GM18499 (cell line): ENCODE results near the gene CPZ.

Source experiments
- ATAC-seq: cut with Tn5 transposase; IDR thresholded peaks from one replicate; pipeline ENCODE4 v1.9.1; 2021; ENCODE audit warnings: moderate number of reproducible peaks; ENCODE audit not compliant: insufficient read depth, unreplicated experiment

The CPZ gene

DNA sequence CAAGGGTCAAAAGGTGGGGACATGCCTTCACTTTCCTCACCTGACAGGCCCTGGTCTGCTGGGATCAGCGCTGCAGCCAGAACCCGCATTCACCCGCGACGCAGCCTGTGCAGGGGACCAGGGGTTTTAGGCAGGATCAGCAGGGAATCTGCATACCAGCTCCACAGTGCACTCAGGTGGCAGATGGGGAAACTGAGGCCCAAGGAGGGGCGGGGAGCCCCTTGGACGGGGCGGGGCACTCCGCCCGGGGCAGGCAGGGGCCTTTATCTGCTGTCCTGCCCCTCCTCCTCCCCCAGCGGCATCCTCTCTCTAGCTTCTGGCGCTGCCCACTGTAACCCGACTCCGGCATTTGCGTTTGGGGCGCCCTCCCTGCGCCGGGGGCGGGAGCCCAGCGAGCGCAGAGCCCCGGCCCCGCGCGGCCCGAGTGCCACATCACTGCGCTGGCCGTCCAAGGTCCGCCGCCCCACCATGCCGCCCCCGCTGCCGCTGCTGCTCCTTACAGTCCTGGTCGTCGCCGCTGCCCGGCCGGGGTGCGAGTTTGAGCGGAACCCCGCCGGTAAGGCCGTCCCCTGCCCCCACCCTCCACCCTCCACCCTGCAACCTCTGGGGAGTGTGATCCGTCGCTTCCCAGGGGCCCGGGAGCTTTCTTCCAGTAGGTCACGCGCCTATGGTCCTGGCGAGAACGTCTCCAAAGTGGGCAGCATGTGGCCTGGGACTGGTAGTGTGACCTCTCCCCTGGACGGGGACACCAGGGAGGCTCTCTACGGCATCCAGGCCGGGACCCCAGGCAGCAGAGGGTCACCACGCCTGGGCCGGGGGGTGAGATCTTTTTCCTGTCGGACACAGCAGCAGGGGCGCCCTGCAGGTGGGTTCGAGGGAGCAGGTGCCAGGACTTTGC lies at the start of gene CPZ:
CPZ (plus strand) TSS at position 400 of the 898 bp plus-strand sequence; CDS start at position 469, 69 bp downstream.
- no peak for ATAC-seq

DNA sequence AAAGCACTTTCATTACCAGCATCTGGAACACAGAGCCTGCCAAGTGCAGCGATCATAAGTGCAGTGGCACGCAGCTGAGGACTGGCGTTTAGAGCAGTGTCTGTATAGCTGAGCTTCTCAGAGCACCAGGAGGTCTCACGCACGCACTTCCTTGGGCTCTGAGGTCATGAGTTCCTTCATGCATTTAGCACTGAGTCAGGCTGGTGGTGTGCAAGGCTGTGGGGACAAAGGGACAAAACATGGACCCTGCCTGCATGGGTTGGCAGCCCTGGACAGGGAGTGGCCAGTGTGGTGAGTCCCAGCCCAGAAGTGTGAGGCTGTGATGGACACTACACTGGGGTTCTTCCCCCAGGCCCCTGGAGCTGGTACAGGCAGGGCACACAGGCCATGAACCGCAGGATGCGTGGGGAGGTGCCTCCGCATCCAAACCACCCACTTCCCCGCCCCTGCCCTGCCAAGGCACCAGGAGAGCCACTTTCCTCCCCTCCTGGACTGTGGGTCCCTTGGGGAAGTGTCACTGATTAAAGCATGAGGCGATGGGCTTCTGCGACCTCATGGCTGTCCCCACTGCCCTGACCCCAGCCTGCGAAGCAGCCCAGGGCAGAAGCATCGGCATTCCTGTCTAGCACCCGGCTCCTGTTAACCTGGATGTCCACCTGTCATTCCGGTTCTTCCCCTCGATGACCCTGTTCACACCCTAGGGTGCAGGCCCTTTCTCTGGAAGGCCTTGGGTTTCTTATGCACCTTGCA lies 49.6 kb upstream of the CPZ start:
- no peak for ATAC-seq

DNA sequence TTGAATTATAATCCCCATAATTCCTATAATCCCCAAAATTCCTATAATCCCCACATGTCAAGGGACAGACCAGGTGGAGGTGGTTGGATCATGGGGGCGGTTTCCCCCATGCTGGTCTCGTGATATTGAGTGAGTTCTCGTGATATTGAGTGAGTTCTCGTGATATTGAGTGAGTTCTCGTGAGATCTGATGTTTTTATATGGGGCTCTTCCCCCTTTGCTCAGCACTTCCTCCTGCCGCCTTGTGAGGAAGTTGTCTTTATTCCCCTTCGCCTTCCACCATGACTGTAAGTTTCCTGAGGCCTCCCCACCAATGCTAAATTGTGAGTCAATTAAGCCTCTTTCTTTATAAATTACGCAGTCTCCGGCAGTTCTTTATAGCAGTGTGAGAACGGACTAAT lies 48.9 kb upstream of the CPZ start:
- ATAC-seq, result no peak

DNA sequence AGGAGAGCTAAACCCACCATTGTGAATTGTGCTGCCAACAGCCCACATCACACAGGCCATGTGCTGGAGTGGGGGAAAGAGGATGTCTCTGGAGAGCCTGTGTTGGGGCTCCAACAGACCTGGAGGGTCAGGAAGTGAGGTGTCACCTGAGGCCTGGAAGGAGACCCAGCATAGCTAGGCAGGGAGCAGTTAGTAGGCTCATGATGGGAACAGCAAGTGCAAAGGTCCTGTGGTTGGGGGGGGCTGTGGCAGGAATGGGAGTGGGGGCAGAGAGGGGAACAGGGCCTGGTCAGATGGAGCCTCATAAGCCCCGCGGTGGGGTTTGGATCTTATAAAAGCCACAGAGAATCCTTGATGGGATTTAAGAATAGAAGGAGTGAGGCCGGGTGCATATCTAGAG lies 48.3 kb upstream of the CPZ start:
- no peak for ATAC-seq

DNA sequence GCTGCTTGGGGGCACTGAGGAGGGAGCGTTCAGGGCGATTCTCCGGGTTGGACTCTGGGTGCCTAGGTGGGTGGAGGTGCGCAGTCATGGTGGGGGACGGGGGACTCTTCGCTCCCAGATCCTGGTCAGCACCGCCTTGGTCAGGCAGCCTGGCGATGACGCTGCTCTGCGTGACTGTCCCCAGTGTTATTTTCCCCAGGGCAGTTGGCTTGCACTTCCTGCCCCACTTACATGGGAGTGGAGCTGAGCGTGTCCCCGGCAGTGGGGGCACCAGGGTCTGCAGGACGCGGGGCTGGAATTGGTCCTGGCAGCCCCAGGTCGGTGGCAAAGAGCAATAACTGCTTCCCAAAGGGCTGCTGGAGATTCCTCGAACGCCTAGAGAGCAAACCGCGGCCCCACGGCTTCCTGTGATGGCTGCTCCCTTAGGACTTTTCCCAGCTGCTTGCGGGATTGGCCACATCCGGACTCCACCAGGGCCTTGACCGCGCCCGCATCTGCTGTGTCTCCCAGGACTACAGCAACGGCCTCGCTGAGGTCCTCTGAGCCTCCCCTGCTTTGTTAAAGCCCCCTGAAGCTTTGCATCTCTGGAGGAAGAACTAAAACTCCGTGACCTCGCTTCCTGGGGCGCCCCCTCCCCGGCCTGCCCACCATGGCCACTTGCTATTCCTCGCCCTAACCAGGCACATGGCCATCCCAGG lies 47.7 kb upstream of the CPZ start:
- ATAC-seq, result no peak

DNA sequence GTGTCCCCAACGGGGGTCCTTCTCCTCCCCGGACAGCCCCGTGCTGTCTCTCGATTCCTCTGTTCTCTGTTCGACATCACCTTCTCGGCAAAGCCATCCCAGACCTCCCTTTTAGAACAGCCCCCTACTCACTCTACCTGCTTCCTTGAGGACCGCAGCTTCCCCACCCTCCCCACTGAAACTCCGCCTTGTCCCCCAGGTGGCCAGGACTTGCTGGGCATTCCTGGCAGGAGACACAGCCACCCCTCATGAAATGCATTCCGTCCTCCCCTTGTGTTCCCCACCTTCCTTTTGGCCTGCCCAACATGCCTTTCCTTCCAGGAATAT lies 47.2 kb upstream of the CPZ start:
- no peak for ATAC-seq

DNA sequence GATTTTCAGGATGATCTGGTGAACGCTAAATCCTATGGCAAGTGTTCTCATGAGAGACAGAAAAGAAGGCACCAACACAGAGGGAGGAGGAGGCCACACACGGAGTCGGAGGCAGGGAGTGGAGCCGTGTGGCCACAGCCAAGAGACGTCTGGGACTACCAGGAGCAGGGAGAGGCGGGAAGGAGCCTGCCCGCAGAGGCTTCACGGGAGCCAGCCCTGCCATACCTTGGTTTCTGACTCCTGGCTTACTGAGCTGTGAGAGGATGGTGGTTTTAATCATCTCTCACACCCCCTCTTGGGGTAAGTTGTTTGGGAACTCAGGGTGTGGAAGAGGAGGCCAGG lies 45.8 kb upstream of the CPZ start:
- ATAC-seq, result no peak

DNA sequence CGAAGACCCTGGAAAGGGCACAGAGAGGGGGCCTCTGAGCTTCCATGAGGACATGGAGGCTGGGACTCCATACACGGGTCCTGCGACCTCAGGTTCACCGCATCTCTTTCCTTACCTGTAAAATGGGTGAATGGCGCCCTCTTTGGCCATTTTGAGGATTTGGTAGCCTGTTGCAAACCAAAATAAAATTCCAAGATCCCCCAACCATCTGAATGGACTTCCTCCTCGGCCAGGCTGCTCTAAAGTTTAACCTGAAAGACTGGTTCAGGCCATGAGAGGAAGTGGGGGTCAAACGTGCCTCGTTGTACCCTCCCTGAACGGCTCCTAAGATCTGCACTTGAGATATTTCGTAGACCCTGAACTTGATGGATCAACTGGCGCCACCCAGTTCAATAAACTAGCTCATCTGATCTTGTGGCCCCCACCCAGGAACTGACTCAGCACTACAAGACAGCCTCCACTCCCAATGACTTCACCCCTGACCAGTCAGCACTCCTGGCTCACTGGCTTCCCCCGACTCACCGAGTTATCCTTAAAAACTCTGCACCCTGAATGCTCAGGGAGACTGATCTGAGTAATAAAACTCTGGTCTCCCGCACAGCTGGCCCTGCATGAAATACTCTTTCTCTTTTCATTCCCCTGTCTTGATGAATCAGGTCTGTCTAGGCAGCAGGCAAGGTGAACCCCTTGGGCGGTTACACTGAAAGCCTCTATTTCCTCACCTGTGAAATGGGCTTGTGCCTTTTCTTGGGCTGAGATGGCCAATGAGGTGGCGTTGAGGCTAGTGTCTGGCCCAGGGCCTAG lies 45.3 kb upstream of the CPZ start:
- ATAC-seq, result no peak

DNA sequence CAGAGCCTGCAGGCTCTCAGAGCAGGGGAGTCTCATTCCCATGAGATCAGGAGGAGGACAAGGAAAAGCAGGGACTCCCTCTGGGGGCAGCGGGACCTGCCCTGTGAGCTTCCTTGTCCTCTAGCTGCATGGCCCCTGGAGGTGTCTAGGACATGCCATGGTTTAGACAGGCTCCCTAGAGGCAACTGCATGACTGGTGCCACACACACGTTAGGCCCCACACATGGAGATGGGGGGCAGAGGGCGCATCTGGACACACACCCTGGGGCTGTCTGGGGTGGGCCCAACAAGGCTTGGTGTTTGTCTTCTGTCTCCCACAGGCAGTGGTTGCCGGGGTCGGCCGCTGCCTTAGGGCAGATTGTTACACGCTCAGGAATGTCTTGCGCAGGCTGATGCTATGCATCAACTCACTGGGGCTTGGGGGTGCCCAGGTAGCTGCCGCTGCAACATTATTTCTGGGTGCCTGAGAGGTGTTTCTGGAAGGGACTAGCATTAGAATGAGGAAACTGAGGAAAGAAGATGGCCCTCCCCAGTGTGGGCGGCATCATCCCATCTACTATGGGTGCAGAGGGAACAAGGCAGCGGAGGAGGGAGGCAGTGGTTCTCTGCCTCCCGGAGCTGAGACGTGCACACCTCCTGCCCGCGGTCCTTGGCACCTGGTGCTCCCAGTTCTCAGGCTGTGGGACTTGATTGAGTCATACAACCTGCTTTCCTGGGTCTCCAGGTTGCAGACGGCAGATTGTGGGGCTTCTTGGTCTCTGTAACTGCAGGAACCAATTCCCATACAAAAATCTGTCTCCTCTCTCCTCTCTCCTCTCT lies 44.4 kb upstream of the CPZ start:
- ATAC-seq, result no peak

DNA sequence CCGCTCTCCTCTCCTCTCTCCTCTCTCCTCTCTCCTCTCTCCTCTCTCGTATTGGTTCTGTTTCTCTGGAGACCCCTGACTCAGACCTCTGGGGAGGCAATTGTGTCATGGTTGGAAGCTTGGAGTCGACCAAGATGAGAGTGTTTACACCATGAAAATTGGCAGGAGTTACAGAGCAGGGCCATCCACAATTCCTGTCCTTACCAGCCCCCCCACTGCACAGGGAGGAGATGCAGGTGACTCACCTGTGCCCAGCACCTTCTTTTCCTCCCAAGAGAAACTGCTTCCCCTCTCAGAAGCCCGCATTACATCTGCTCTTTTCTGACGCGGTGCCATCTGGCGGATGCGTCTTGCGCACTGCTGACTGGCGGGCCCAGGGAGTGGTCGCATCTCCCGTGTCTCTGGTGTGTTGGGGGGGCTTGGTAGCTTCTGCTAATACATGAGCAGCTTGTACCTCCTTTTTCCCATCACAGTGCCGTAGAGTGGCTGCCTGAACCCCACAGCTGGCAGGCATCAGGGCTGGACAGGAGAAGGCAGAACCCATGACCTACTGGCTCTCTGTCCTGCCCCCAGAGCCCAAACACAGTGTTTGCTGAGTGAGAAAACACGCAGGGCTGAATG lies 43.7 kb upstream of the CPZ start:
- ATAC-seq, result no peak

DNA sequence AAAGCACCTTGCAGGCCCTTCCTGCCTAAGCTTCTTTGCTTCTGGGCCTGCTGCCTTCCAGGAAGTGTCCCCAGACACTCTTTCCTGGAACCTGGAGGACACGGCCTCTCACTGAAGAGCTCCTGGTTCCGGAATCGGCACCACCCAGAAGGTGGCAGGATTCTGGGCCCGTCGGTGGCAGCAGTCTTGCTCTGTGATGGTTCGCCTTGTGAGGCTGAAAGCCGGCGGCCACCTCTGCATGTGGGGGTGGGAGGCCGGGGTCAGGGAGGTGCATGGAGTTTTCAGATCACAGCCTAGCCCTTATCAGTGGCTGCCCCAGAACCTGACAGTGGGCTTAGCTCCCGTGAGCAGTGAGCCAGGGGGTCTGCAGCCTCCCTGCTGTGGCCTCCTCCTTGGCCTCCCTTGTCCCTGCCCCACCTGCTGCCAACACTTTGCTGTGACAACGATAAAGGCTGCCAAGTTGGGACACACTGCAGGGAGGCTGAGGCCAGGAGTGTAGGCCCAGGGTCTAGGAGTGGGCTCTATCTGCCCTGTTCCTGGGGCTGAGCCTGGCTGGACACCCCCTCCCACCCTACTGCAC lies 43.1 kb upstream of the CPZ start:
- no peak for ATAC-seq

DNA sequence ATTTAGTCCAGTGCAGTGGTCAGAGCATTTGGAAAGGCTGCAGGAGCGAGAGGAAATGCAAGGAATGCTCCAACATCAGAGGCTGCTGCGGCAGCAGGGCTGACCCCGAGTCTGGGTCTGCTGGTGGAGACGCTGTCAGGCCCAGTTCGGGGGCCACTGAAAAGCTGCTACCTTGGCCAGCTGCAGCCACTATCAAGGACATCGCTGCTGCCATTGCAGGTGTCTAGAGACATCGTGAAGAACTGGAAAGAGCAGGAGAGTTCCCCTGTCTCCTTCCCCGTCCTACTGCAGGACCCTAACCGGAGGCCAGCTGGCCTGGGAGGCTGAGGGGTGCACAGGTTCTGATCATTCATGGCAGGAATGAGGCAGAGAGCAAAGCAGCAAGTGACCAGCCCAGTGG lies 41.9 kb upstream of the CPZ start:
- no peak for ATAC-seq

DNA sequence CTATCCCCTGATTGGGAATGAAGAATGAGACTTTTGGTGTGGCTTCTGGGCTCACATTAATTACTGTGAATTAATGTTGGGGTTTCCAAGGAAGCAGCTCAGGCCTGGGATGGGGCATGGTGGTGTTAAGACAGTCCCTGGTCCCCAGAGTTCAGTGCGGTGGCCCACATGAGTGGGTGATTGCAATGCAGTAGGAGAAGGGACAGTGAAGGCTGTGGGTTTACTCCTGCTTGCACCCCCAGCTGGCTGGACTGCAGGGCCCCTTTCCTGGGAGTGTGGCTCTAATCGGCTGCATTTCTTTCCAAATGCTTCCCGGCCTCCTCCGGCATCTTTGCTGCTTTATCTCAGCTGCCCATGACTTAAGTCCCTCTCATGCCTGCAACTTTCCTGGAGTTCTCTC lies 40.5 kb upstream of the CPZ start:
- no peak for ATAC-seq

DNA sequence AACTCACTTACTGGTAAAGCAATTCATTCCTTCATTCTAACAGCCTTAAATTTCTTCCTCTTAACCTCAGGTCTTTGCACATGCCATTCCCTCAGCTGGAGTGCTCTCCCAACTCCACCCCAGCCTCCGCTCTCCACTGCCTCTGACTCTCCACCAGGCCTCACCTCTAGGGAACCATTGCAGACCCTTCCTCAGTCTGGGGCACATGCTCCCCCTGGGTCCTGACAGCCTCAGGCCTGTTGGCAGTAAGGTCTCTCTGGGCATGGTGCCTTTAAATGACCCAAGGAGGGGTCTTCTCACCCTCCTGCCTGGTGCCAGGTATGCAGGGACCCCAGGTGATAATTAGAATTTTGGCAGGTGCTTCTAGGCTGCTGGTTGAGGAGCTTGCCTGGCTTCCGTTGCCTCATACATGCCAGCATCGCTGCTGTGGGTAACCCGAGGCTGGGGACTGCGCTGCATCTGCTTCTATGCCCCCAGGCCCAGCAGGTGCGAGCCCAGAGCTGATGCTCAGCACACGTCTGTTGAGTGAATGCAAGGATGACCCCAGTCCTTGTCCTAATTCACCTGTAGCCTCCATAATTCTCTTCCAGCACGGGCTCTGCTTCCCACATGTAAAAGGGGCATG lies 39.9 kb upstream of the CPZ start:
- no peak for ATAC-seq

DNA sequence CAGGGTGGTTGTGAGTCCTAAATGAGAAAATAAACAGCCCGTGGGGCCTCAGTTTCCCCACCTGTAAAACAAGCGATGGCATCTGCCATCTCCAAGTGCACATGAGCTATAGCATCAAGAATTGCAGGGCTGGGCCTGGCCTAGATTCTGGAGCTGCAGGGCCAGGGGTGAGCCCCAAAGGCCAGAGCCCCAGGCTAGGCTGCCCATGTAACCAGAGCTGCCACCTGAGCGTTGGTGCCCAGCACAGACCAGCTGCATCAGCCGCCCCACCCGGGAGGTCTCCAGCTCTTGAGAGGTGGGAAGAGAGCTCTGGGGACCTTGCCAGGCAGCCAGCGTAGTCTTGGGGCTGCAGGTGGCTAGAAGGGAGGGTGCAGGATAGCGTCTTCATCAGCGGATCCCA lies 39.3 kb upstream of the CPZ start:
- ATAC-seq, result no peak

DNA sequence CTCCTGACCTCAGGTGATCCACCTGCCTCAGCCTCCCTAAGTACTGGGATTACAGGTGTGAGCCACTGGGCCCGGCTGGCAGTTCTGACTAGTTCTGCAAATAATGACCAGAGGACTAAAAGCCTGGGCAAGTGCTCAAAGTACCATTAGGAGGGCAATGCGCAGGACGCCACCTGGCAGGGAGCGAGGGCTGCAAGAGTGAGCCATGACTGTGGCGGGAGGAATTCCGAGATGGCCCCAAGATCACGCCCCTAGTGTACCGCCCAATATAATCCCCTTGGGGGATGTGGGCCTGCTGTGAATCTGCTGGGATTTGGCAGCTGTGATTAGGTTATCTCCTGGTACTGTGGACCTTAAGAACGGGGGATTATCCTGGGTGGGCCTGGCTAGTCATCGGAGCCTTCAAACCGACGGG lies 38.6 kb upstream of the CPZ start:
- ATAC-seq, result no peak

DNA sequence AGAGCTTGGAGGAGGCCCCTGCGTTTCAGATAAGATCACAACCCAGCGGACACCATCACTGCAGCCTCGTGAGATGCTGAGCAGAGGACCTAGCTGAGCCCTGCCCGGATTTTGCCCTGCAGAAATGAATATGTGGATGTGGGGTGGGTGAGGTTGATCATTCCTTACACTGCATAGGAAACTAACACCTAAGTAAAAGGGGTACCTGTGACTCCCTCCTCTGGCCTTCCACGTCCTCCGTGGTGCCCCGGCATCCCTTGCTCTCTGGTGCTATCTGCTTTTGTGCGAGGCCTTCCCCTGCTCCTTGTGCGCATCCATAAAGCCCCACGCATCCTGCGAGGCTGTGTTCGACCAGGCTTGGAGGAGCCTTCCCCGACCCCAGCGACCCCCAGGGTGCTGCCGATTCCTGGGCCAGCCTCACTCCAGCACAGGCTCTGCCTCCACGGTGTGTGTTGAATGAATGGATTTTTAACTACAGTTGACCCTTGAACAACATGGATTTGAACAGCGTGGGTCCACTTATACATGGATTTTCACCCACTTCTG lies 37.9 kb upstream of the CPZ start:
- ATAC-seq, result no peak

DNA sequence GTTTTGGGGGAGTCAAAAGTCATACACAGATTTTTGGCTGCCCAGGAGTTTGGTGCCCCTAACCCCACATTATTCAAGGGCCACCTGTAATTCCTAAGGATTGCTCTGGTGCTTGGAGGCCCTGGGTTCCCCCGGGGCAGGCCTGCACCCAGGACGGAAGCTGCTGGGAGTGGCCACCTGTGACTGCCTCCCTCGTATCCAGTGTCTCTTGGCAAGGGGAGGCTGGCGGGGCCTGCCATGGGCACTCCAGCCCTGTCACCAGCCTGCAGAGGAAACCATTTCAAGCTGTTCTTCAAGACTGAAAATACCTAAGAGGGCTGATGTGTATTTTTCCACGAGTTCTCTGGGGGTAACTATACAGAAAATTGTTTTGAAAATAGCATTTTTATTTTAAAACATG lies 36.8 kb upstream of the CPZ start:
- ATAC-seq, result no peak
